Body of pancreas (tissue), 4 donors: ENCODE measurements around the gene COPE.

ENCODE experiments used
- CTCF ChIP-seq, 7 experiments: fragments of 450-650 bp in 4 of 7; fragments of 200-600 bp in 3 of 7; sonication (generic) in 3 of 7; IDR thresholded peaks; one replicate each; pipeline ENCODE4 v1.5.1; 2016 to 2019; ENCODE audit warnings: antibody characterized with exemption in 7 of 7
- POLR2A ChIP-seq, 3 donors: fragments of 450-650 bp; IDR thresholded peaks; one replicate each; pipeline ENCODE4 v1.6.1; 2016; ENCODE audit warnings: antibody characterized with exemption in 3 of 3, mild to moderate bottlenecking in 2 of 3

- no peak for TF ChIP-seq CTCF (IDR thresholded peaks at IDR 0.05)
- TF ChIP-seq POLR2A (IDR thresholded peaks at IDR 0.05): no peak
These were observed 19.3 kb downstream of the COPE start for GRCh38 chr19:18899624-18900560.
